Ishikawa (cell line): ENCODE measurements around the gene MACC1.

Experiments
- CEBPB ChIP-seq: IDR thresholded peaks from 2 replicates; pipeline ENCODE4 v1.6.1; 2012
- CREB1 ChIP-seq: IDR thresholded peaks from 2 replicates; pipeline ENCODE4 v1.6.1; 2012; ENCODE audit warnings: low read depth
- EGR1 ChIP-seq: IDR thresholded peaks from 2 replicates; pipeline ENCODE4 v1.6.1; 2012
- EP300 ChIP-seq: IDR thresholded peaks from 2 replicates; pipeline ENCODE4 v1.6.1; 2012; ENCODE audit warnings: borderline replicate concordance
- FOXM1 ChIP-seq: IDR thresholded peaks from 2 replicates; pipeline ENCODE4 v1.6.1; 2012; ENCODE audit warnings: low read depth, borderline replicate concordance
- NFIC ChIP-seq: IDR thresholded peaks from 2 replicates; pipeline ENCODE4 v1.6.1; 2012
- RAD21 ChIP-seq: IDR thresholded peaks from 2 replicates; pipeline ENCODE4 v1.6.1; 2012; ENCODE audit warnings: low read depth
- TAF1 ChIP-seq: IDR thresholded peaks from 2 replicates; pipeline ENCODE4 v1.6.1; 2012; ENCODE audit warnings: low read depth, mild to moderate bottlenecking
- TCF12 ChIP-seq: IDR thresholded peaks from 2 replicates; pipeline ENCODE4 v1.6.1; 2012; ENCODE audit warnings: low read depth
- TEAD4 ChIP-seq: IDR thresholded peaks from 2 replicates; pipeline ENCODE4 v1.6.1; 2012
- YY1 ChIP-seq: IDR thresholded peaks from 2 replicates; pipeline ENCODE4 v1.6.1; 2012; ENCODE audit warnings: low read depth
- ZBTB7A ChIP-seq: IDR thresholded peaks from 2 replicates; pipeline ENCODE4 v1.6.1; 2012; ENCODE audit warnings: low read depth
- TF ChIP-seq, protein P1 (sequence below): IDR thresholded peaks from 2 replicates; pipeline ENCODE4 v1.6.1; 2012
- TF ChIP-seq, protein P2 (sequence below): IDR thresholded peaks from 2 replicates; pipeline ENCODE4 v1.6.1; 2012; ENCODE audit warnings: low read depth, mild to moderate bottlenecking
- TF ChIP-seq, protein P3 (sequence below): IDR thresholded peaks from 2 replicates; pipeline ENCODE4 v1.6.1; 2012

Gene MACC1

DNA sequence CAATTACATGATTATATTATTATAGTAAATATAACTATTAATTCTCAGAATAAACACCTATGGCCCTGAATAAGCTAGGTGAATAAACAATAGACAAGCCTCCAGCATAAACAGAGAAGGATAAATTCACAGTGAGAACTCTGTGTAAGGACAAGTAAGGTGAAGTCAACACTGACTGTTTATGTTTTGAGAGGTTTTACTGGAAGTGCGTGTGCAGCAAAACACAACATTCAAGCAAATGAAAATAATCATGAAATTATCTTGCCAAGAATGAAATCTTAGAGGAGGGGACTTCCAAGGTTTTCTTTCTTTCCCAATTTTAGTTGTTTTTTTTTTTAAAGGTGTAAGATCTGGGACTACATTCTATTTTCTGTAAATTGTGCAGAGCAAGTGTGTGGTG lies 112.5 kb downstream of the MACC1 start:
- TF ChIP-seq TAF1: no peak

DNA sequence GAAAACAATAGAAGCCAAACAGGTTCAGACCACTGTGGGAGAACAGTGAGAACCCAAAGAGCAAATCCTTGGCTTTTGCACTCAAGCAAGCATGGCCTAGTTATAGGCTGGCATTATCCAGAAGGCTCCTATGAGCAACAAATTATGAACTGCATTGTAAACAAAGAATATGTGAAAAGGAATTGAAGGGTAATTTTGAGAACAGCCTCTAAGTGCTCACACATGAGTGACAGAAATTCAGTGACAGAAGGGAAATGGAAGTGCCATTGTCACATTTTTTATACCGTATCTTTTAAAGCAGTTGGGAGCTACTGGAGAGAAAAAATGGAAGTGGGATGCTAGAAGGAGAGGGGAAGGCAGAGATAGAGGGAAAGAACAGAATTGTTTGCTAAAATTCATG lies 114.2 kb downstream of the MACC1 start:
- TF ChIP-seq CEBPB: no peak
- no peak for TF ChIP-seq RAD21
- no peak for TF ChIP-seq TAF1
- TF ChIP-seq, protein P1, sequence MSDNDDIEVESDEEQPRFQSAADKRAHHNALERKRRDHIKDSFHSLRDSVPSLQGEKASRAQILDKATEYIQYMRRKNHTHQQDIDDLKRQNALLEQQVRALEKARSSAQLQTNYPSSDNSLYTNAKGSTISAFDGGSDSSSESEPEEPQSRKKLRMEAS: no peak
- TF ChIP-seq NFIC: no peak
- TF ChIP-seq FOXM1: no peak
- TF ChIP-seq YY1: no peak
- TF ChIP-seq TEAD4: no peak
- TF ChIP-seq EGR1: no peak
- no peak for TF ChIP-seq ZBTB7A
- TF ChIP-seq, protein P2, sequence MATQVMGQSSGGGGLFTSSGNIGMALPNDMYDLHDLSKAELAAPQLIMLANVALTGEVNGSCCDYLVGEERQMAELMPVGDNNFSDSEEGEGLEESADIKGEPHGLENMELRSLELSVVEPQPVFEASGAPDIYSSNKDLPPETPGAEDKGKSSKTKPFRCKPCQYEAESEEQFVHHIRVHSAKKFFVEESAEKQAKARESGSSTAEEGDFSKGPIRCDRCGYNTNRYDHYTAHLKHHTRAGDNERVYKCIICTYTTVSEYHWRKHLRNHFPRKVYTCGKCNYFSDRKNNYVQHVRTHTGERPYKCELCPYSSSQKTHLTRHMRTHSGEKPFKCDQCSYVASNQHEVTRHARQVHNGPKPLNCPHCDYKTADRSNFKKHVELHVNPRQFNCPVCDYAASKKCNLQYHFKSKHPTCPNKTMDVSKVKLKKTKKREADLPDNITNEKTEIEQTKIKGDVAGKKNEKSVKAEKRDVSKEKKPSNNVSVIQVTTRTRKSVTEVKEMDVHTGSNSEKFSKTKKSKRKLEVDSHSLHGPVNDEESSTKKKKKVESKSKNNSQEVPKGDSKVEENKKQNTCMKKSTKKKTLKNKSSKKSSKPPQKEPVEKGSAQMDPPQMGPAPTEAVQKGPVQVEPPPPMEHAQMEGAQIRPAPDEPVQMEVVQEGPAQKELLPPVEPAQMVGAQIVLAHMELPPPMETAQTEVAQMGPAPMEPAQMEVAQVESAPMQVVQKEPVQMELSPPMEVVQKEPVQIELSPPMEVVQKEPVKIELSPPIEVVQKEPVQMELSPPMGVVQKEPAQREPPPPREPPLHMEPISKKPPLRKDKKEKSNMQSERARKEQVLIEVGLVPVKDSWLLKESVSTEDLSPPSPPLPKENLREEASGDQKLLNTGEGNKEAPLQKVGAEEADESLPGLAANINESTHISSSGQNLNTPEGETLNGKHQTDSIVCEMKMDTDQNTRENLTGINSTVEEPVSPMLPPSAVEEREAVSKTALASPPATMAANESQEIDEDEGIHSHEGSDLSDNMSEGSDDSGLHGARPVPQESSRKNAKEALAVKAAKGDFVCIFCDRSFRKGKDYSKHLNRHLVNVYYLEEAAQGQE: no peak
- TF ChIP-seq EP300: no peak
- no peak for TF ChIP-seq TCF12
- TF ChIP-seq, protein P3, sequence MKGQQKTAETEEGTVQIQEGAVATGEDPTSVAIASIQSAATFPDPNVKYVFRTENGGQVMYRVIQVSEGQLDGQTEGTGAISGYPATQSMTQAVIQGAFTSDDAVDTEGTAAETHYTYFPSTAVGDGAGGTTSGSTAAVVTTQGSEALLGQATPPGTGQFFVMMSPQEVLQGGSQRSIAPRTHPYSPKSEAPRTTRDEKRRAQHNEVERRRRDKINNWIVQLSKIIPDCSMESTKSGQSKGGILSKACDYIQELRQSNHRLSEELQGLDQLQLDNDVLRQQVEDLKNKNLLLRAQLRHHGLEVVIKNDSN: no peak
- TF ChIP-seq CREB1: no peak

DNA sequence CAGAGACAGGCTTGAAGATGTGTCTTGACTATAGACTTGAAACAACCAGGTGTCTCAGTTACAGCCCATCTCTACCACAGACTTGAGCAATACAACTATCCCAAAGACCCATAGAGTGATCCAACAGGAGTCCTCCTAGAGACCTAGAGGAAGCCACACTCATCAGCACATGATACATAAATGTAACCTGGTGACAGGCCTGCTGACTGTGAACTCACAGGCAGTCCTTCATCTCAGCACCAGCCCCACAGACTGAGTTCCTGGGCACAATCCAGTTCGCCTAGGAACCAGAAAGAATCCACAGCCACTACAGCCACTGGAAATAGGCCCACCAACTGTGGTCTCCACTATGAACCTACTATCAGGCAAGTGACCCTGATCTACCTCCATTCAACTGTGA lies 121.3 kb downstream of the MACC1 start:
- TF ChIP-seq, protein P1: no peak
- TF ChIP-seq YY1 (no peak), TEAD4 (no peak), EGR1 (no peak), TAF1 (no peak), FOXM1 (no peak), RAD21 (no peak), ZBTB7A (no peak), NFIC (no peak), TCF12 (no peak), CREB1 (no peak), CEBPB (no peak)
- TF ChIP-seq, protein P3: no peak
- TF ChIP-seq, protein P2: no peak

DNA sequence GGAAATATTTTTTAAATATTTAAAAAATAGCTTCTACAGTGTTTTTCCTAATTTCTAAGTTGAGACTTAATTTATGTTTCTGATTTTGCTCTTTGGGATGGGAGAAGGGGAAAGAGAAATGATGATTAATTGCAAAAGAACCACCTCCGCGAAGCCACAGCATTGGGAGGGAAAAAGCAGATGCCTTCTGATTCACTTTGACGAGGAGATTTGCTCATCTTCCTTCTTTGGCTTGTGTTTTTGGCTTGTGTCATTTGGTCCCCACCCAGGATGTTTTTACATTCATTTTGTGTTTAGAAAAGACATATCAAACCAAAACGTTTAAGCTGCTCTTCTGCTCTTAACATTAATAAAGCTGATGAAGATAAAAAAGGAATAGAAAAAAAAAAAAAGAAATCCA lies 121.7 kb downstream of the MACC1 start:
- TF ChIP-seq, protein P2: no peak
- no peak for TF ChIP-seq EGR1
- TF ChIP-seq CREB1: no peak
- TF ChIP-seq, protein P3: no peak
- no peak for TF ChIP-seq FOXM1
- TF ChIP-seq YY1: no peak
- TF ChIP-seq TEAD4: no peak
- TF ChIP-seq, protein P1: no peak
- no peak for TF ChIP-seq EP300
- no peak for TF ChIP-seq RAD21
- TF ChIP-seq CEBPB: no peak
- TF ChIP-seq ZBTB7A: no peak
- TF ChIP-seq NFIC: no peak
- TF ChIP-seq TAF1: no peak
- TF ChIP-seq TCF12: no peak
